Peyer's patch (tissue), 4 donors: ENCODE results near the gene MARCHF11.

Source experiments
- POLR2A ChIP-seq, 2 donors: fragments of 450-650 bp; IDR thresholded peaks; one replicate each; pipeline ENCODE4 v1.5.1; 2017; ENCODE audit warnings: antibody characterized with exemption in 2 of 2, mild to moderate bottlenecking in 2 of 2, moderate library complexity in 2 of 2
- TF ChIP-seq, protein P1 (sequence below), 6 experiments: fragments of 450-650 bp in 4 of 6; fragments of 200-600 bp in 2 of 6; sonication (generic) in 1 of 6; IDR thresholded peaks; one replicate each; pipeline ENCODE4 v1.5.1; 2017 to 2019; ENCODE audit warnings: antibody characterized with exemption in 6 of 6, mild to moderate bottlenecking in 3 of 6, moderate library complexity in 1 of 6

DNA sequence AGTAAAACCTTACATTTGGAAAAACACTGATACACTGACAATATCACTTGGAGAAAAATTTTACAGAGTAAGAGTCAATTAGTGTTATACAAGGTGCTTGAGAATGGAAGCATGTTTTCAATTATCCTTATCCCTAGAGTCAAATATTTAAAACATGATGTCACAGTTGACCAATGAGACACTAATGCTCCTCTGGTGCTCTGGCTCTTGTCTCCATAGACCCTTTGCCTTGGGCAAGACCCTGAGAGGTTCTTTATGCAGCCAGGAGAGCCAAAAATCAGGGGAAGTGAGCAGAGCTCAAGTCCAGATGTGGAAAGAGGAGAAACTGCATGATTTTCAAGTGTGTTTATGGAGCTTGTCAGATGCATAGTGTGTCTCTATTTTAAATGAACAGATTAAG is 153.9 kb downstream of the MARCHF11 start:
- TF ChIP-seq, protein P1, sequence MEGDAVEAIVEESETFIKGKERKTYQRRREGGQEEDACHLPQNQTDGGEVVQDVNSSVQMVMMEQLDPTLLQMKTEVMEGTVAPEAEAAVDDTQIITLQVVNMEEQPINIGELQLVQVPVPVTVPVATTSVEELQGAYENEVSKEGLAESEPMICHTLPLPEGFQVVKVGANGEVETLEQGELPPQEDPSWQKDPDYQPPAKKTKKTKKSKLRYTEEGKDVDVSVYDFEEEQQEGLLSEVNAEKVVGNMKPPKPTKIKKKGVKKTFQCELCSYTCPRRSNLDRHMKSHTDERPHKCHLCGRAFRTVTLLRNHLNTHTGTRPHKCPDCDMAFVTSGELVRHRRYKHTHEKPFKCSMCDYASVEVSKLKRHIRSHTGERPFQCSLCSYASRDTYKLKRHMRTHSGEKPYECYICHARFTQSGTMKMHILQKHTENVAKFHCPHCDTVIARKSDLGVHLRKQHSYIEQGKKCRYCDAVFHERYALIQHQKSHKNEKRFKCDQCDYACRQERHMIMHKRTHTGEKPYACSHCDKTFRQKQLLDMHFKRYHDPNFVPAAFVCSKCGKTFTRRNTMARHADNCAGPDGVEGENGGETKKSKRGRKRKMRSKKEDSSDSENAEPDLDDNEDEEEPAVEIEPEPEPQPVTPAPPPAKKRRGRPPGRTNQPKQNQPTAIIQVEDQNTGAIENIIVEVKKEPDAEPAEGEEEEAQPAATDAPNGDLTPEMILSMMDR (IDR thresholded peaks at IDR 0.05), result no peak
- no peak for TF ChIP-seq POLR2A (IDR thresholded peaks at IDR 0.05)
